Activated T-helper 2 cell treated with anti-CD3 and anti-CD28 coated beads, Interferon-gamma antibody, Interleukin-2, Interleukin-4, amounts not matched to agents 10 μg/mL and 5 μg/mL and 100 μg/mL, durations not matched to agents 14 hours and 24 hours and 36 hours (primary cell): ENCODE measurements around the gene TSTD2. TPM values are rescaled to one million over a fixed set of nuclear protein-coding genes. Genes with fewer than 3 reads are reported as not detected.

Experiments used
- DNase-seq: peaks from one replicate; pipeline ENCODE4 v3.0.0; 2021; ENCODE audit warnings: low spot score
- H3K27ac Mint-ChIP-seq: one replicate; pipeline ENCODE4 v1.8.0; 2021; ENCODE audit warnings: mixed read lengths
- H3K27me3 Mint-ChIP-seq: one replicate; pipeline ENCODE4 v1.8.0; 2021; ENCODE audit warnings: low read depth, mixed read lengths
- H3K36me3 Mint-ChIP-seq: one replicate; pipeline ENCODE4 v1.8.0; 2021; ENCODE audit warnings: low read depth, mixed read lengths
- H3K4me1 Mint-ChIP-seq: one replicate; pipeline ENCODE4 v1.8.0; 2021; ENCODE audit warnings: low read depth, mixed read lengths
- H3K4me3 Mint-ChIP-seq: one replicate; pipeline ENCODE4 v1.8.0; 2021; ENCODE audit warnings: low read depth, mild to moderate bottlenecking, moderate library complexity, mixed read lengths
- H3K9me3 Mint-ChIP-seq: one replicate; pipeline ENCODE4 v1.8.0; 2021; ENCODE audit warnings: mixed read lengths
- intact Hi-C: fragments of 100-400 bp; cut with micrococcal nuclease; formaldehyde crosslinking; loops from one replicate; pipeline ENCODE4 v1.15.1; 2023
- total RNA-seq: library from RNA; stranded (reverse); gene quantifications from 2 replicates; pipeline ENCODE4 v1.2.3, GENCODE V29; 2022

The TSTD2 gene
- total RNA-seq, 1 donor from 2014 or later, result 19.4 TPM

- Mint-ChIP-seq H3K9me3 (no peaks in the 10 kb centered on the region), H3K27ac (peak overlapping the region; percentile 3), H3K27me3 (no peaks in the 10 kb centered on the region), H3K4me1 (peaks cover 8% of the 10 kb centered on the region), H3K36me3 (peaks cover 72% of the 10 kb centered on the region), H3K4me3 (no peak overlapping the region)
- intact Hi-C loops, result no loop called here
- DNase-seq, result no peak
Observed at GRCh38 chr9:97651646-97652045, 18.5 kb upstream of the TSTD2 start.

GRCh38 chr9:97647996-97648395 lies 14.8 kb upstream of the TSTD2 start:
- Mint-ChIP-seq H3K4me1 (peaks cover 11% of the 10 kb centered on the region), H3K27ac (no peak overlapping the region), H3K36me3 (peaks cover 64% of the 10 kb centered on the region), H3K4me3 (no peak overlapping the region), H3K27me3 (no peaks in the 10 kb centered on the region), H3K9me3 (no peaks in the 10 kb centered on the region)
- intact Hi-C loops, result no loop called here
- DNase-seq, result no peak

DNA sequence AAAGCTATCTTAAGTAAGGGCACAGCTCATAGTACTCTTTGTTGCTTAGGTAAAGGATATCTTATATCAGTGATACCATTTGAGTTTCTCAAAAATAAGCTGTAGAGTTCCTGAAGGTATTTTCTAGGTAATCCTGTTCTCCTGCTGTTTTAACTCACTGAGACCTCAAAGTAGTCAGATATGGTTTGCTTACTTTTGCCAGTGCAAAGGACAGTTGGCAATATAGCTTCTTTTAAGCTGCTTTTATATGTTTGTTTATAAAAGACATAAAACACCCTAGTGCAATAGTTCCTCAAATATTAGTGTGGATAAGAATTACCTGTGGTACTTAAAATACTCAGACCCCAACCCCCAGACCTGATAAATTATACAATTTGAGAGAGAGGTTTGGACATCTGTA lies 12.6 kb upstream of the TSTD2 start:
- Mint-ChIP-seq H3K9me3 (no peaks in the 10 kb centered on the region), H3K27ac (no peak overlapping the region), H3K36me3 (peaks cover 65% of the 10 kb centered on the region), H3K4me3 (no peak overlapping the region), H3K4me1 (peaks cover 9% of the 10 kb centered on the region), H3K27me3 (no peaks in the 10 kb centered on the region)
- no peak for DNase-seq
- intact Hi-C loops, result no loop called here

DNA sequence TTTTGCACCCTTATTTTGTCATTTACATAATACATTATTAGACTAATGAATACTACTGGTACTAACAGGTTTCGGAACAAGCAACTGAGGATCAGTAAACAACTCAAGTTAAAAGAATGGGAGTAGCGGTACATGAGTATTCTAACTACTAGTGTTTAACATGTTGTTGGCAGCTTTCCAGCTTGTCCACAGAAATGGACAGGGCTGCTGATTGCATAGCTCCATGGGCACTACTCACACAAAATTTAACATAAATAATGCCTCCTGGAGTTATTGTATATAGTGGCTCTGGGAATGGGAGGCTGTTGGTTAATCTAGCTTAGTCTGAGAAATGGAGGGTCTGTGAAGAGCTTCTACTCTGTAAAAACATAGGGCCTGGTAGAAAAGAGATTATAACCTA lies 7.2 kb upstream of the TSTD2 start:
- DNase-seq, result no peak
- no peaks in the 10 kb centered on the region for H3K9me3 Mint-ChIP-seq
- peaks cover 37% of the 10 kb centered on the region for H3K4me1 Mint-ChIP-seq
- H3K27ac Mint-ChIP-seq, result no peak overlapping the region
- intact Hi-C loops, result no loop called here
- H3K36me3 Mint-ChIP-seq, result peaks cover 66% of the 10 kb centered on the region
- H3K27me3 Mint-ChIP-seq, result no peaks in the 10 kb centered on the region
- H3K4me3 Mint-ChIP-seq, result no peak overlapping the region

DNA sequence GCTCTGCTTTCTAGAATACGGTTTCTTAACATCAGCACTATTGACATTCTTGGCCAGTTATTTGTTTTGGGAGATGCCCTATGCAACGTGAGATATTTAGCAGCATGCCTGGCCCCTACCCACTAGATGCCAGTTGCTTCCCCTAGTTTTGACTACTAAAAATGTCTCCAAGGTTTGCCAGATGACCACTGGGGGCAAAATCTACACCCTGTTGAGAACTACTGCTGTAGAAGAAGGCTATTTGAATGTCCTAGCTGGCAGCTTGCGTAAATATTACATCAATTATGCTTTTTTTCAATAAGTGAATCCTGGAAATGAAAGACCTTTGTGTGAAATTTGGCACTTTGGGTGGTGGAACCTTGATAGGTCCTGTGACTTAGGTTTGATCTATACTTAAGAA lies 5.5 kb upstream of the TSTD2 start:
- DNase-seq, result no peak
- no peak overlapping the region for H3K4me3 Mint-ChIP-seq

GRCh38 chr9:97636903-97637302 lies 3.7 kb upstream of the TSTD2 start:
- peaks cover 48% of the 10 kb centered on the region for H3K4me1 Mint-ChIP-seq

More for the DNA sequence above, 5.5 kb upstream of the TSTD2 start:
- no peaks in the 10 kb centered on the region for H3K9me3 Mint-ChIP-seq
- intact Hi-C loops, result loop anchor here (10.0 kb wide), 3 partner anchors 166 to 1224 kb away; partner anchors contain the start of genes TBC1D2 and ZNF367
- no peaks in the 10 kb centered on the region for H3K27me3 Mint-ChIP-seq
- no peak overlapping the region for H3K27ac Mint-ChIP-seq
- peaks cover 66% of the 10 kb centered on the region for H3K36me3 Mint-ChIP-seq
- H3K4me1 Mint-ChIP-seq, result peaks cover 46% of the 10 kb centered on the region

DNA sequence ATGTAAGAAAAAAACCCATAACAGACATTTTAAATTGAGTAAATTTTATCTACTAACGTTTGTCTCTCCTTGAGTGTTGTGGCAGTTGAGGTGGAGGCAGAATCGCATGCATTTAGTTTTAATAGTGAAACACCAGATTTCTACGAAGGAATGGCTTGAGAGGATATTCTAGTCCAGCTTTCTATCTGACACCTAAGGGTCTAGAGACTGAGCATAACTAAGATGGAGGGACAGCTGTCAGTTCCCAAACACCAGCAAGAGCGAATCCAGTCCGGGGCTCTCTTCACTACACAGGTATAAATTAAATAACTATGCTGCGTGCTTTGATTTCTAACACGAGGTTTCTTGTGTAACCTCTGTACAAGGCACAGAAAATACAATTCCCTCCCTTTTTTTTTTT lies 1.9 kb upstream of the TSTD2 start:
- Mint-ChIP-seq H3K36me3 (peaks cover 37% of the 10 kb centered on the region), H3K9me3 (no peaks in the 10 kb centered on the region), H3K27ac (peak overlapping the region; percentile 98), H3K27me3 (no peaks in the 10 kb centered on the region), H3K4me3 (peak overlapping the region; percentile 89), H3K4me1 (peaks cover 49% of the 10 kb centered on the region)
- no peak for DNase-seq
- intact Hi-C loops, result loop anchor here (10.0 kb wide), 3 partner anchors 170 to 1220 kb away; partner anchors contain the start of genes TBC1D2 and ZNF367

More at GRCh38 chr9:97636903-97637302, 3.7 kb upstream of the TSTD2 start:
- Mint-ChIP-seq H3K4me3 (peak overlapping the region; percentile 35), H3K27ac (no peak overlapping the region), H3K36me3 (peaks cover 54% of the 10 kb centered on the region), H3K9me3 (no peaks in the 10 kb centered on the region), H3K27me3 (no peaks in the 10 kb centered on the region)
- DNase-seq, result no peak
- intact Hi-C loops, result loop anchor here (10.0 kb wide), 3 partner anchors 168 to 1222 kb away; partner anchors contain the start of genes TBC1D2 and ZNF367

DNA sequence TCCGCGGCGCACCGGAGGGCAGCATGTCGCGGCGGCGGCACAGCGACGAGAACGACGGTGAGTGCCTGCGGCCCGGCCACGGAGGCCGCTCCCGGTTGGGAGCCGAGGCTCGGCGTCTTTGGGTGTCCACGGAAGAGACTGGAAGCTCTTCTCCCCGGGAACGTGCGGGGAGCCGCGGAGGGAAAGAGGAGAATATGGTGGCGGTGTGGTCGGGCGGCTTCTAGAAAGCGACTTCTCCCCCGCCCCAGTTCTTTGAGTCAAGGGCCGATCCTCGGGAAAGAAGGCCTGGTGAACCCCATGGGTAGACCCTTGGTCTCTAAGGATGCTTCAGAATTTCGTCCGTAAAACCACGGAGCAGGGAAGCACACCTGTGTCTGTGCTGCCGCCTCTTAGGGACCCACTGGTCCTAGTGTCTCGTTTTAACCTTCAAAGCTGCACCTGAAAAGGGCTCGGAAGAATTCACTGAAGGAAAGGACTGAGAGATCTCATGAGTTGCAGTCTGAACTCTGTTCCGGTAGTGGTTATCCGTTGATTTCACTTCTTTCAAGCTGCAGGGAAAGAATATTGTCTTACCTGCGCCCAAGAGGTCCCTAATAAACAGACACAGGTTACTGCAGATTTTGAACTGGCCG lies 807 bp upstream of the TSTD2 start:
- intact Hi-C loops, result loop anchor here (1.0 to 10.0 kb wide), 9 partner anchors 63 to 1219 kb away; partner anchors contain the start of genes NANS, TBC1D2, TRMO and XPA
- Mint-ChIP-seq H3K27me3 (no peaks in the 10 kb centered on the region), H3K4me1 (peaks cover 47% of the 10 kb centered on the region), H3K27ac (peak overlapping the region; percentile 98), H3K9me3 (no peaks in the 10 kb centered on the region), H3K4me3 (peak overlapping the region; percentile 89), H3K36me3 (peaks cover 34% of the 10 kb centered on the region)
- DNase-seq, result no peak

- H3K36me3 Mint-ChIP-seq, result peaks cover 26% of the 10 kb centered on the region
- H3K27ac Mint-ChIP-seq, result peak overlapping the region; percentile 98
- intact Hi-C loops, result loop anchor here (2.0 to 10.0 kb wide), 8 partner anchors 172 to 1218 kb away; partner anchors contain the start of genes NANS, TBC1D2, TRMO and ZNF367
- peak; percentile 18 for DNase-seq
- no peaks in the 10 kb centered on the region for H3K27me3 Mint-ChIP-seq
- H3K4me1 Mint-ChIP-seq, result peaks cover 40% of the 10 kb centered on the region
- H3K9me3 Mint-ChIP-seq, result no peaks in the 10 kb centered on the region
- H3K4me3 Mint-ChIP-seq, result peak overlapping the region; percentile 89
Observed at GRCh38 chr9:97632248-97632984, 752 bp downstream of the TSTD2 start.

GRCh38 chr9:97630591-97630990 lies 2.6 kb downstream of the TSTD2 start:
- no peaks in the 10 kb centered on the region for H3K27me3 Mint-ChIP-seq
- intact Hi-C loops, result loop anchor here (5.0 to 10.0 kb wide), 6 partner anchors 174 to 1216 kb away; partner anchors contain the start of genes NANS, TBC1D2 and ZNF367

DNA sequence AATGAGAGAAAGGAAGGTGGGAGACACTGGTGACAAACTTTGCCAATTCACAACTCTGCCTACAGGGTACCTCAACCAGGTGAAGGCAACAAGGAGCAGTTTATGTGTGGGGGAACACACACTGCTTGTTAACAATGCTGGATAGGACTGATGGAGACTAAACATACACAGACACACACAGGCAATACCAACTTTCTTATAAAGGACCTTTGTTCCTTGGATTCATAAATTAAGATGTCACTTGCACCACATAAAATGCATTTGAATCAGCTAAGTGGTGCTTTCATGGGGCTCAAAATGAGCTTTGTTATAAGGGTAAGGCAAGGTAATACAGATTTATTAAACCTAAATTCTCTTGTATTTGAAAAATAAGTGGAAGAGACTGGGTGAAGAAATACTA lies 4.0 kb downstream of the TSTD2 start:
- Mint-ChIP-seq H3K27ac (no peak overlapping the region), H3K9me3 (no peaks in the 10 kb centered on the region), H3K4me1 (peaks cover 17% of the 10 kb centered on the region), H3K4me3 (no peak overlapping the region), H3K36me3 (peaks cover 19% of the 10 kb centered on the region), H3K27me3 (no peaks in the 10 kb centered on the region)
- DNase-seq, result no peak
- intact Hi-C loops, result no loop called here

More at GRCh38 chr9:97630591-97630990, 2.6 kb downstream of the TSTD2 start:
- Mint-ChIP-seq H3K4me3 (no peak overlapping the region), H3K36me3 (peaks cover 23% of the 10 kb centered on the region), H3K4me1 (peaks cover 29% of the 10 kb centered on the region), H3K27ac (no peak overlapping the region), H3K9me3 (no peaks in the 10 kb centered on the region)
- DNase-seq, result no peak

DNA sequence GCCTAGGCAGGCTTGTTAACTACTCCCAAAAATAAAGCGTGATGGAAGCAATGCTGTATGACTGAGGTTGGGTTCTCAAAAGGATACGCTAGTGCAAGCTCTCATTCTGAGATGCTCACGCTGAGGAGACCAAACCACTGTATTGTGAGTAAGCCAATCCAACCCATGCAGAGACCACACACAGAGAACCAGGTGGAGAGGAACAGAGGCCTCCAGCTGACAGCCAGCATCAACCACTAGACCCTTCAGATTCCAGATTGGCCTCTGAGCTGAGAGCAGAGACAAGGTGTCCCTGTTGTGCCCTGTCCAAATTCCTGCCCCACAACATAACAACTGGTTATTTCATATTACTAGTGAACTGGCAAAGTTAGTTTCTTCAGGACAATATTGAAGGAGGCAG lies 4.5 kb downstream of the TSTD2 start:
- no peak for DNase-seq
- no peaks in the 10 kb centered on the region for H3K9me3 Mint-ChIP-seq
- peaks cover 21% of the 10 kb centered on the region for H3K36me3 Mint-ChIP-seq
- H3K4me1 Mint-ChIP-seq, result peaks cover 17% of the 10 kb centered on the region
- no peak overlapping the region for H3K4me3 Mint-ChIP-seq
- no peaks in the 10 kb centered on the region for H3K27me3 Mint-ChIP-seq
- no peak overlapping the region for H3K27ac Mint-ChIP-seq
- intact Hi-C loops, result no loop called here

- peaks cover 29% of the 10 kb centered on the region for H3K36me3 Mint-ChIP-seq
- peaks cover 17% of the 10 kb centered on the region for H3K4me1 Mint-ChIP-seq
- H3K9me3 Mint-ChIP-seq, result no peaks in the 10 kb centered on the region
- DNase-seq, result no peak
- H3K27me3 Mint-ChIP-seq, result no peaks in the 10 kb centered on the region
- intact Hi-C loops, result no loop called here
- no peak overlapping the region for H3K4me3 Mint-ChIP-seq
- H3K27ac Mint-ChIP-seq, result no peak overlapping the region
Observed at GRCh38 chr9:97627624-97628023, 5.5 kb downstream of the TSTD2 start.
